ENCODE results near the gene ADAMTSL1.

The ADAMTSL1 gene

DNA sequence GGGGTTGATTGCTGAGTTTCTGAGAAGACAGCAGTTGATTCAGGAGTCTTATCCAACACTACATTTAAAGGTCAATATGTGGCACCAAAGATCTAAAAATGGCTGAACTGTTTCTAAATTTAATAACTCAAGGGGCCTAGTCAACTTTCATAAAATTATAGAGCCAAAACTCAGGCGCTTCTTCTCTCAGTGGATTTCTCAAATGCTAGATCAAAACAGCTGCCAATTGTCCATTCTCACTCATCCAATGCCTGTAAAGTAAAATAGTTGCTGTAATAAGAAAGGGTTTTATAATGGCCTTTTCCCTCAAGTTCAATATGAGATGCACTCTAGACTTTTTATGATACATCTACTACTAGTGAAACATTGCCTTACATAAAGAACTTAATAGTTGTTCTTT, 26.5 kb downstream of the ADAMTSL1 start:
- DNase-seq = no peak

GRCh38 chr9:18501949-18502348, 28.0 kb downstream of the ADAMTSL1 start:
- DNase-seq = no peak

DNA sequence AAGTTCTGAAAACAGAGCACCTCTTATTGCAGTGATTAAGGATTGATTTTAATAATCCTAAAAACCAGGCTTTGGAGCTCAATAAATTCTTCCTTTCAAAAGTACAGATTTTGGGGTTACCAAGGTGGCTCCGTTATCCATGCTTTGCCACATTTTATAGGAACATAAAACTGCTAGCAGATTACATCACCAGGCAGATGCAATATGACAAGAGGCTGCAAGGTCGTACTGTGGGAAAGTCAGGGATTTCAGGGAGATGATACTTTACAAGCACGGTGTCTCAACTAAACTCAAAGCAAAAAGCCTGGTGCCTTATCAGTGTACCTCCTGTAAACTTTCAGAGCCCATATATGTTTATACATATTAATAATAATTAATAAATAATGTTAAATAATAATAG, 28.6 kb downstream of the ADAMTSL1 start:
- DNase-seq = no peak

- no peak for DNase-seq
Measured at GRCh38 chr9:18504707-18505106, 30.8 kb downstream of the ADAMTSL1 start.

GRCh38 chr9:18507151-18507550, 33.2 kb downstream of the ADAMTSL1 start:
- DNase-seq = no peak

DNA sequence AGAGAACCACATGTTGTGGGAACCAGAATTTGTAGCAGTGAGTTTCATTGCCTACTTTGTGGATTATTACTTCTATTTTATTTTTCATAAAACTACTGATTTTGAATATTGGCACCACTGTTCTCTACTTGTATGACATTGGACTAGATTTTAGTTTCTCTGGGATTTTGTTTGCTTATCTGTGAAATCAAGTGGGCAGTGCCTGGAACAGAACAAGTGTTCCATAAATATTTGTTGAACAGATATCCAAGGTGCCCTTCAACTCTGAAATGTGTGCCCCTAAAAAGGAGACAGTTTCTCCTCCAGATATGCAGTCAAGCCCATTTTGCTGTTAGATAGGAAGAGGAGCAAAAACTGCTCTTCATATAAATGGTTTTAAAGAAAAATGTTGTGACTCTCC, 42.6 kb downstream of the ADAMTSL1 start:
- DNase-seq = no peak

GRCh38 chr9:18516965-18517364, 43.0 kb downstream of the ADAMTSL1 start:
- DNase-seq = no peak

GRCh38 chr9:18520416-18521047, 46.6 kb downstream of the ADAMTSL1 start:
- no peak for DNase-seq

- no peak for DNase-seq
Measured at GRCh38 chr9:18526685-18527084, 52.7 kb downstream of the ADAMTSL1 start.

GRCh38 chr9:18531136-18532065, 57.4 kb downstream of the ADAMTSL1 start:
- no peak for DNase-seq

DNA sequence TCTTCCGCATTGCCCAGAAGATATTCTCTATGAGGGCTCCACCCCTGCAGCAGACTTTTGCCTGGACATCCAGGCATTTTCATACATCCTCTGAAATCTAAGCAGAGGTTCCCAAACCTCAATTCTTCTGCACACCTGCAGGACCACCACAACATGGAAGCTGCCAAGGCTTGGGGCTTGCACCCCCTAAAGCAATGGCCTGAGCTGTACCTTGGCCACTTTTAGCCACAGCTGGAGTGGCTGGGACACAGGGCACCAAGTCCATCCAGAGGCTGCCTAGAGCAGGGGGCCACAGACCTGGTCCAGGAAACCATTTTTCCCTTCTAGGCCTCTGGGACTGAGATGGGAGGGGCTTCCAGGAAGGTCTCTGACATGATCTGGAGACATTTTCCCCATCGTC, 60.7 kb downstream of the ADAMTSL1 start:
- no peak for DNase-seq

DNA sequence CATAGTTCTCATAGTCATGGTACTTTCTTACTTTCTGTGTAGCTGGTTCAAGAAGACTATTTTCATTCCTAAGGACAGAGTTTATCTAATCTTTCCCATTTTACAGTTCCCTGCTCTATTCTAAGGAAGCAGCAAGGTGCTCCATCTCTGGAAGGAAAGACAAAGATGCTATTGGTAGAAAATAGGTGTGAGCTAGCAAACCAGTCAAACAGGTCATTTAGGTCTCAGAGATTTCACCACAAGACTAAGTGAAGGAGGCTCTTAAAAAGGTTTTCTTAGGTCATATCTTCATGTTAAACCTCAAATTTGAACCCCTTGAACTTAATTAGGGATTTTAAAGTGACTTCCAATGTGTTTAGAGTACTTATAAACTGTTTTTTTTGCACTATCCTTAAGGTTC, 62.6 kb downstream of the ADAMTSL1 start:
- no peak for DNase-seq

DNA sequence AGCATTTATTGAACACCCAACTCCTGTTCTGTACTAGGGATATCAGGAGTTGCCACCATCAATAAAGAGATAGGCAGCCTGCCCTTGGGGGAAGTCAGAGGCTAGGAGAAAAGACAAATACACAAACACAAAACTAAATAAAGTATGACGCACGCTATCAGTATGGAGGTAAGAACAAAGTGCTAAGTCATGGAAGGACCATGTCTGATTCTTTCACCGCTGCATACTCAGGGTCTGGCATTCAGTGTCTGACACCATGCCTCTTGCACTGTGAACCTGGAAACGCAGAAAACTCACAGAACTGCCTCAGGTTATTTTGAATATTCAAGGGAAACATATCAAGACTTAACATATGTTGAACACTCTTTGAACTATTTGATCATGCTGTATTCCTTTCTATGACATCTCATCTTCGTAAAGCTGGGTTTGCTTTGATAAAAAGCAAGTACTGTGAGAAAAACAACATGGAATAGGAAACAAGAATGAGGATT, 65.3 kb downstream of the ADAMTSL1 start:
- no peak for DNase-seq

DNA sequence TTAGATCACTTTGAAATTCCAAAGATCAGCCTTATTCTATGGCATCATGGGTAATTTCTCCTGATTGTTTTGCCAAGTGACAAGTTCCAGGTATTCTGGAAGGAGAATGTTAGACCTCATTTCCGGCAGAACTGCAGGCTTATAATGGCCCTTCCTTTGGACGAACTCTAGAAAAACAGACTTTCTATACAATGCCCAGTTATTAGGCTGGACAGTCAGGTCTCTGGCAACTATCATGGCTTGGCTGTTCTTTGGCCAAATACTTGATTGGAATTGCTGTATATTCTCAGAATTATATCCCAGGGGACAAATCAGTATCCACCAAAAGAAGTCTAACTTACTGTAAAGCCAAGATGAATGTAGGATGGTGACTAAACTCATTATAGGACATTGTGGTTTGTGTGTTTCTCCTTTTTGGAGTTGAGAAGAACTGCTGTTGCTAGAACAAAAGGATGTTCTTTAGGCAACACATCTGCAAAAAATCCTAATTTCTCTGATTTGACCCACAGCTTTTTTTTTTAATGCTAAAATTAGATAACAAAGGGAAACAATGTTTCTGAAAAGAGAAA, 69.0 kb downstream of the ADAMTSL1 start:
- no peak for DNase-seq

- no peak for DNase-seq
Measured at GRCh38 chr9:18543406-18544192, 69.6 kb downstream of the ADAMTSL1 start.

GRCh38 chr9:18544456-18544855, 70.5 kb downstream of the ADAMTSL1 start:
- DNase-seq = no peak

DNA sequence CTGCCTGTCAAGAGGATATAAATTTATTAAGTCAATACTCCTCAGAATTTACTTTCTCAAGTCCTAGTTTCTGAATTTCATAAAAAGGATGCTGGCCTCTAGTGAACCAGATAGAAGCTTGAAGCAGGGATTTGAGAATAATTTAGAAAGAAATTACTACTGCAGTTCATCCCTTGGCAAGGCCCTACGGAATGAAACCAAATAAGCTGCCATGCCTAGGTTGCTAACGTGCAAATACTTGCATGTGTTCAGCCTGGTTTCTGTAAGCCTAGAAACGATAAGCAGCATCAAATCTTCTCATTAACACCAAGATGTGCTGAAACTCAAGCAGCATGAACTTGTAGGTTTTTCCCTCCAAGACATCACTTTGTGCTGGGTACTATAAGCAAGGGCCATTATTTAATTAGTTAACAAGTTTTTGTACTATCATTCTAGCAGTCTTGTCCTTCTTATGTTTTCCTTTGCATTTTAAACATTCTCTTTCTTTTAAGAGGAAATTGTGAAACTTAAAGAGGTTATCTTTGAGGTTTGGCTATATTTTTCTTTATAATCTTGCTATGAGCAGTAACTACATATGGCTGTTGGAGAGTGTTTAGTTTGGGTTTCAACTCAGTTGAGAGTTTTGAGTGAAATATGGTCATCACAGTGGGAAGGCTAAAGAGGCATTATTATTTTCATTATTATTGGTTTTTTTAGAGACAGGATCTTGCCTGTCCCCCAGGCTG, 71.8 kb downstream of the ADAMTSL1 start:
- no peak for DNase-seq

DNA sequence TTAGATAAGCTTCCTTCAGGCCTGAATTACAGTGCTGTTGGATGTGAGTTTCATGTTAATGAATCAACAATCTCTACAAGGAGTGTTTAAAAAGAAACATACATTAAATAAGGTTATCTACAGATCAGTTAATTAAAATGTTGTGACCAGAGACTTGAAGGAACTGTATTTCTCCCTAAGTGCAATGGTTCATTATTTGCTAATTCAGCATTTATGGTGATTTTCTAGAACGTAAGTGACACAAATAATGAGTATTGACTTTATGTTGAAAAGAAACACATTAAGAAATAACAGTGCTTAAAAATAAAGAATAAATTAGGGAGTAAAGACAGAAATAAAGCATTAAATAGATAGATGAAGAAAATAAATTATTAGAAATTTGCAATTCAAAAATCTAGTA, 74.5 kb downstream of the ADAMTSL1 start:
- no peak for DNase-seq

- DNase-seq = no peak
Measured at GRCh38 chr9:18549772-18550171, 75.8 kb downstream of the ADAMTSL1 start.

DNA sequence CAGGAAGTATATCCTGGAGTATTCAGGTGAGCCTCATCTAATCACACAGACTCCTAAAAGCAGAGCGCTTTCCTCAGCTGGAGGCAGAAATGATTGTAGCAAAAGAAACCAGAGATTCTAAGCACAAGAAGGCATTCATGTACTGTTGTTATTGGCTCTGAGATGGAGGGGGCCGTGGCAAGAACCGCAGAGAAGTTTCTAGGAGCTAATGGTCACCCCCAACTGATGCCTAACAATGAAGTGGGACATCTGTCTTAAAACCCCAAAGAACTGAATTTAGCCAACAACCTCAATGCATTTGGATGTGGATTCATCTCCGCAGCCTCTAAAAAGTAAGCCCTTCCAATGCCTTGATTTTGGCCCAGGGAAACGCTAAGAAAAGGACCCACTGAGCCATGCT, 76.3 kb downstream of the ADAMTSL1 start:
- DNase-seq = no peak

DNA sequence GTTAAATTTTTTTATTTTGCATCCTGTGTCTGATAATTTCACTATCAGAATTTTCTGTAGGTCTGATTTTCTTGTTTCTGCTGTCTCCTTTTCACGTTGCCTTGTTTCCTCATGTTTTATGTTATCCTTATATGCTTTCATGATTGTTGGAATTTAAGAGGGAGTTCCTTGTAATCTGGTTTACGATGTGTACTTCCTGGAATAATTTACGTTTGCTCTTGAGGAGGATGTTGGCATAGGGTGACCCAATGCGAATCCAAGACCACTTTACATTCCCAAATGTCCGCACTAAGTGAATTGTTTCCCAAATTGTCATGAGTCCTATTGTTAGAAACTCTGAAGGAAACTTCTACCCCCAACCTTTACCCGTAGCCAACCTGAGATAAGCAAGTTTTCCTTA, 80.3 kb downstream of the ADAMTSL1 start:
- DNase-seq = no peak

DNA sequence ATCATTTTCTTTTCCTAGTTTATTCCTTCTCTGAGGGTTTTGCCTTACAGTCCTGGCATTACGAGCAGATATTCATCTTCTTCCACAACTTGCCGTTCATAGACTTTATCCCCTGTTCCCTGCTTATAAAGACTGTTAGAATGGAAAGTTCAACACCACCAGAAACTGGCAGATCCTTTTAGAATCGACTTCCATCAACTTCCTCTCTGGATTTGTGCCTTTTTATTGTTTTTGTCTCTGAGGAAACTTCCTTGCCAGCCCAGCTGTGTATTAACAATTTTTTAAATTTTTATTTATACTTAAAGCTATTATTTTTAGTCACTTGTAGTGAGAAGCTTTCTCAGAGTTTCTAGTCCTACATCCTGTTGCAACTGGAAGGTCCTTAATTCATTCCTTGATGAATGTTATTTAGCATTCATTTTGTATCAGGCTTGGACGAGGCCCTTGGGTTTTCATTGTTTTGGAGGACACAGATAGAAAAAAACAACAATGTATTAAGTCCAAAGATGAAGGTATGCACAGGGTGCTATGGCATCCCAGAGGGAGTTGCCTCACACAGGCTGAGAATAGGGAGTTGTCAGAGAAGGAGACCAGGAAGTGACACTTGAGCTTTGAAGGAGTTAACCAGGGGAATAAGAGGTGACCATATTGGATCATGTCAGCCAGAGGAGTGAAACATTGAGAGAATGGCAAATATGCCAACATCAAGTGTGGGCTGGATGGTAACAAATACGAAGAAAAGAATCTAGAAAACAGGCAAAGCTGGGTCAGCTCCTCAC, 81.3 kb downstream of the ADAMTSL1 start:
- DNase-seq = no peak

Measured in NCI-H524 treated with DMSO at 0.1 percent for 48 hours (cell line).